ENCODE measurements around the gene NTHL1. TPM values are rescaled to one million over a fixed set of nuclear protein-coding genes. Genes with fewer than 3 reads are reported as not detected.
A peak's percentile ranks its signal among the peaks of the same experiment; 100 is the strongest.

The NTHL1 gene
- total RNA-seq, 1 experiment from 2014 or later, result 93.3 TPM

GRCh38 chr16:2004795-2005517 is 42.7 kb downstream of the NTHL1 start:
- TF ChIP-seq, protein P1, sequence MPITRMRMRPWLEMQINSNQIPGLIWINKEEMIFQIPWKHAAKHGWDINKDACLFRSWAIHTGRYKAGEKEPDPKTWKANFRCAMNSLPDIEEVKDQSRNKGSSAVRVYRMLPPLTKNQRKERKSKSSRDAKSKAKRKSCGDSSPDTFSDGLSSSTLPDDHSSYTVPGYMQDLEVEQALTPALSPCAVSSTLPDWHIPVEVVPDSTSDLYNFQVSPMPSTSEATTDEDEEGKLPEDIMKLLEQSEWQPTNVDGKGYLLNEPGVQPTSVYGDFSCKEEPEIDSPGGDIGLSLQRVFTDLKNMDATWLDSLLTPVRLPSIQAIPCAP (CRISPR knock-in tag; IDR thresholded peaks at IDR 0.05), result no peak
- TF ChIP-seq AR (CRISPR knock-in tag; IDR thresholded peaks at IDR 0.05) (no peak), ZNF416 (CRISPR knock-in tag; IDR thresholded peaks at IDR 0.05) (no peak), EMX1 (CRISPR knock-in tag; IDR thresholded peaks at IDR 0.05) (no peak), ZNF532 (CRISPR knock-in tag; IDR thresholded peaks at IDR 0.05; ENCODE audit: borderline replicate concordance) (no peak), USF1 (CRISPR knock-in tag; IDR thresholded peaks at IDR 0.05) (no peak), ZMAT4 (CRISPR knock-in tag; IDR thresholded peaks at IDR 0.05) (no peak), MXD4 (CRISPR knock-in tag; IDR thresholded peaks at IDR 0.05; ENCODE audit: borderline replicate concordance) (no peak), NR2C2 (CRISPR knock-in tag; IDR thresholded peaks at IDR 0.05) (no peak), ZNF138 (CRISPR knock-in tag; conservative IDR thresholded peaks at IDR 0.05) (no peak), TEAD4 (CRISPR knock-in tag; IDR thresholded peaks at IDR 0.05) (no peak), NFATC4 (CRISPR knock-in tag; IDR thresholded peaks at IDR 0.05) (no peak), TCF7 (CRISPR knock-in tag; IDR thresholded peaks at IDR 0.05; ENCODE audit: low read depth) (no peak), CDX4 (CRISPR knock-in tag; IDR thresholded peaks at IDR 0.05; ENCODE audit: borderline replicate concordance) (no peak)
- TF ChIP-seq, protein P2, sequence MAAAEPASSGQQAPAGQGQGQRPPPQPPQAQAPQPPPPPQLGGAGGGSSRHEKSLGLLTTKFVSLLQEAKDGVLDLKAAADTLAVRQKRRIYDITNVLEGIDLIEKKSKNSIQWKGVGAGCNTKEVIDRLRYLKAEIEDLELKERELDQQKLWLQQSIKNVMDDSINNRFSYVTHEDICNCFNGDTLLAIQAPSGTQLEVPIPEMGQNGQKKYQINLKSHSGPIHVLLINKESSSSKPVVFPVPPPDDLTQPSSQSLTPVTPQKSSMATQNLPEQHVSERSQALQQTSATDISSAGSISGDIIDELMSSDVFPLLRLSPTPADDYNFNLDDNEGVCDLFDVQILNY (CRISPR knock-in tag; IDR thresholded peaks at IDR 0.05), result no peak
- TF ChIP-seq, protein P3, sequence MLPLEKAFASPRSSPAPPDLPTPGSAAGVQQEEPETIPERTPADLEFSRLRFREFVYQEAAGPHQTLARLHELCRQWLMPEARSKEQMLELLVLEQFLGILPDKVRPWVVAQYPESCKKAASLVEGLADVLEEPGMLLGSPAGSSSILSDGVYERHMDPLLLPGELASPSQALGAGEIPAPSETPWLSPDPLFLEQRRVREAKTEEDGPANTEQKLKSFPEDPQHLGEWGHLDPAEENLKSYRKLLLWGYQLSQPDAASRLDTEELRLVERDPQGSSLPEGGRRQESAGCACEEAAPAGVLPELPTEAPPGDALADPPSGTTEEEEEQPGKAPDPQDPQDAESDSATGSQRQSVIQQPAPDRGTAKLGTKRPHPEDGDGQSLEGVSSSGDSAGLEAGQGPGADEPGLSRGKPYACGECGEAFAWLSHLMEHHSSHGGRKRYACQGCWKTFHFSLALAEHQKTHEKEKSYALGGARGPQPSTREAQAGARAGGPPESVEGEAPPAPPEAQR (CRISPR knock-in tag; IDR thresholded peaks at IDR 0.05), result no peak
- TF ChIP-seq, protein P4, sequence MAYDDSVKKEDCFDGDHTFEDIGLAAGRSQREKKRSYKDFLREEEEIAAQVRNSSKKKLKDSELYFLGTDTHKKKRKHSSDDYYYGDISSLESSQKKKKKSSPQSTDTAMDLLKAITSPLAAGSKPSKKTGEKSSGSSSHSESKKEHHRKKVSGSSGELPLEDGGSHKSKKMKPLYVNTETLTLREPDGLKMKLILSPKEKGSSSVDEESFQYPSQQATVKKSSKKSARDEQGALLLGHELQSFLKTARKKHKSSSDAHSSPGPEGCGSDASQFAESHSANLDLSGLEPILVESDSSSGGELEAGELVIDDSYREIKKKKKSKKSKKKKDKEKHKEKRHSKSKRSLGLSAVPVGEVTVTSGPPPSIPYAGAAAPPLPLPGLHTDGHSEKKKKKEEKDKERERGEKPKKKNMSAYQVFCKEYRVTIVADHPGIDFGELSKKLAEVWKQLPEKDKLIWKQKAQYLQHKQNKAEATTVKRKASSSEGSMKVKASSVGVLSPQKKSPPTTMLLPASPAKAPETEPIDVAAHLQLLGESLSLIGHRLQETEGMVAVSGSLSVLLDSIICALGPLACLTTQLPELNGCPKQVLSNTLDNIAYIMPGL (CRISPR knock-in tag; IDR thresholded peaks at IDR 0.05), result no peak
- ChIA-PET CTCF (interaction anchor here (0.9 to 3.9 kb wide), 22 partner anchors 10 to 191 kb away, joined by 3 to 82 read pairs (median 12); partner anchors contain the start of genes CASKIN1, NHERF2, NPW and NTHL1), POLR2A (interaction anchor here (3.0 kb wide), 1 partner anchor 13 kb away, joined by 13 read pairs; no protein-coding TSS in a partner anchor)
- no peak for DNase-seq (ENCODE audit: low spot score)
- Mint-ChIP-seq H3K4me1 (peaks cover 35% of the 10 kb centered on the region), H3K27me3 (ENCODE audit: low read depth) (no peaks in the 10 kb centered on the region), H3K9me3 (no peaks in the 10 kb centered on the region), H3K27ac (no peak overlapping the region), H3K4me3 (0 out of 2 replicates have a peak overlapping the region, but pooled peaks have one; percentile 8), H3K36me3 (peaks cover 19% of the 10 kb centered on the region)
- ATAC-seq, result no peak
